ENCODE data around the gene C1QTNF8. TPM values are rescaled to one million over a fixed set of nuclear protein-coding genes. Genes with fewer than 3 reads are reported as not detected.

C1QTNF8 gene
- total RNA-seq: not detected in 2 replicates

GRCh38 chr16:1096169-1097082 is at the start of gene C1QTNF8:
C1QTNF8 (minus strand) TSS chr16:1096244; CDS start chr16:1094922, 1,322 bp downstream.

GRCh38 chr16:1072526-1073261 is 23.4 kb downstream of the C1QTNF8 start, which contains the start of gene SSTR5:
SSTR5 (plus strand) TSS chr16:1072747; CDS start chr16:1078869, 6,122 bp downstream.

Other genes with a start within 250 kb of the C1QTNF8 start
- gene LMF1, start 125.3 kb downstream of the C1QTNF8 start, total RNA-seq: 22.7 and 36.4 TPM in 2 replicates
- gene SOX8, start 114.5 kb downstream of the C1QTNF8 start, total RNA-seq: under 0.01 and 0.17 TPM in 2 replicates
- not detected in 2 replicates for gene SSTR5, start 23.5 kb downstream of the C1QTNF8 start, total RNA-seq
- 0.15 and 0.33 TPM in 2 replicates for gene CACNA1H, start 56.9 kb upstream of the C1QTNF8 start, total RNA-seq
- not detected in 2 replicates for gene TPSG1, start 129.0 kb upstream of the C1QTNF8 start, total RNA-seq
- gene TPSB2, start 133.9 kb upstream of the C1QTNF8 start, total RNA-seq: not detected in 2 replicates
- not detected in 2 replicates for gene TPSAB1, start 144.5 kb upstream of the C1QTNF8 start, total RNA-seq
- gene TPSD1, start 159.8 kb upstream of the C1QTNF8 start, total RNA-seq: not detected in 2 replicates
- 54.7 and 83.8 TPM in 2 replicates for gene UBE2I, start 213.4 kb upstream of the C1QTNF8 start, total RNA-seq
- 1.5 and 1.9 TPM in 2 replicates for gene BAIAP3, start 237.4 kb upstream of the C1QTNF8 start, total RNA-seq